HG03460 (cell line): Measurements from ENCODE around the gene HECW1.
A peak's percentile ranks its signal among the peaks of the same experiment; 100 is the strongest.
"Not testable (repeated sequence)": the region's sequence is repeated elsewhere in the genome, so short reads cannot be mapped to it uniquely, and the experiment has no call there.

Experiments
- ATAC-seq: cut with Tn5 transposase; IDR thresholded peaks from one replicate; pipeline ENCODE4 v1.9.1; 2021; ENCODE audit not compliant: unreplicated experiment

The HECW1 gene

GRCh38 chr7:43112459-43112940 is at the start of gene HECW1:
TSS of gene HECW1 (plus strand) at chr7:43112647. CDS start at chr7:43243906, 131,259 bp downstream.
- ATAC-seq: no peak

DNA sequence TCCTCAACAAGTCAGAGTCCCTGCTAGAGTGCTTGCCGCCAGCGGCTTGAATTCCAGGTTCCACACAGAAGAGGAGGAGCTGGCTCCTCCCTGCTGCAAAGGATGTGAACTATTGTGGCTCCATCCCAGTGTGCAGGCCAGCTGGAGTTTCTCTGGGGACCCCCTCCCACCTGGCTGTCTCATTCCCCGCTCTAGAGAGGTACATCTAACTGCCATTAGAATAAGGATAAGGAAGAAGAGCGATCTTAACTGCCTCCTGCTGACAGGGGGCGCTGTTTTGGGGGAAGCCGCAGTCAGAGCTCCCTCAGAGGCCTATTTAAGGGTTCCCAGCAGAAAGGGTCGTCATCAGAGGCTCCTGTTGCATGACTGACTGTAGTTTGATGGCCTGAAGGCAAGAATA is 40.8 kb upstream of the HECW1 start:
- no peak for ATAC-seq

- ATAC-seq: peak; percentile 70
Measured at GRCh38 chr7:43072530-43072929, 39.9 kb upstream of the HECW1 start.

DNA sequence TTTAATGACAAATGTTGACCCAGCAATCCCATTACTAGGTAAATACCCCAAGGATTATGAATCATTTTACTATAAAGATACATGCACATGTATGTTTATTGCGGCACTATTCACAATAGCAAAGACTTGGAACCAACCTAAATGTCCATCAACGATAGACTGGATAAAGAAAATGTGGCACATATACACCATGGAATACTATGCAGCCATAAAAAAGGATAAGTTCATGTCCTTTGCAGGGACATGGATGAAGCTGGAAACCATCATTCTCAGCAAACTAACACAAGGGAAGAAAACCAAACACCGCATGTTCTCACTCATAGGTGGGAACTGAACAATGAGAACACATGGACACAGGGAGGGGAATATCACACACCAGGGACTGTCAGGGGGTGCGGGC is 38.6 kb upstream of the HECW1 start:
- not testable (repeated sequence) for ATAC-seq

DNA sequence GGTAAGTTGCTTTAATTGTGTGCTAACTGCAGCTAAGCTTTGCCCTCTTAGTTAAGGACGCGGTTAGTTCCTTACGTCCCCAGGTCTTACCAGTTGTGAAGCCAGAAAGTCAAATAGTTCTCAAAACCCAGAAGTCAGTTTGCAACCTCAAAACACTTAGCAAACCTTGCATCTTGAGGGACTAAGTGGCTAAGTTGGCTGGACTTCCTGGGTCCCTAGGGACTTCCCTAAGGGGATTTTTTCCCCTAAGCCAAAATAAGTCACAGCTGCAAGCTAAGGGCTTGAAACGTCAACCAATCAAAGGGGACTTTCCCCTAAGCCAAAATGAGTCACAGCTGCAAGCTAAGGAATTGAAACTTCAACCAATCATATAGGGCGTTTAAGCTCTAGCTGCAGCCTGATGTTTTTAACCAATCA is 36.2 kb upstream of the HECW1 start:
- ATAC-seq: peak; percentile 41

GRCh38 chr7:43076606-43077005 is 35.8 kb upstream of the HECW1 start:
- ATAC-seq: no peak

- no peak for ATAC-seq
Measured at GRCh38 chr7:43077285-43077684, 35.2 kb upstream of the HECW1 start.

GRCh38 chr7:43077732-43078391 is 34.6 kb upstream of the HECW1 start:
- ATAC-seq: no peak

DNA sequence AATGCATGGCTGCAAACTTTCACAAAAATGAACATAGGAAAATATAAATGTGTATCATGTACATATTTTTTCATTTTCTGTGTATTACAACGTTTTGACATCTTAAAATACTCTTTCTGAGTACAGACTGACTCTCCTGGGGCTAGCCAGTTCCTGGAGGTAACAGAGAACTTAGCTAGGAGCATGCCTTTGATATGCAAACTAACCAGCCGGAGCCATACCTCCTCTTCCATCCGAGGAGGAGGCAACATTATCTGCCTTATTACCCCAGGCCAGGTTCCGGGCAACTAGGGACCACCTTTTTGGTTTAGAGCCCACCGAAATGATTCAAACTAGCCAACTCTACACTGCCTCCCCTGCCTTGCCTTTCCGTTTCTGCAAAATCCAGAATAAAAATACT is 33.7 kb upstream of the HECW1 start:
- ATAC-seq: no peak

GRCh38 chr7:43081603-43082002 is 30.8 kb upstream of the HECW1 start:
- no peak for ATAC-seq

GRCh38 chr7:43083106-43083505 is 29.3 kb upstream of the HECW1 start:
- no peak for ATAC-seq

DNA sequence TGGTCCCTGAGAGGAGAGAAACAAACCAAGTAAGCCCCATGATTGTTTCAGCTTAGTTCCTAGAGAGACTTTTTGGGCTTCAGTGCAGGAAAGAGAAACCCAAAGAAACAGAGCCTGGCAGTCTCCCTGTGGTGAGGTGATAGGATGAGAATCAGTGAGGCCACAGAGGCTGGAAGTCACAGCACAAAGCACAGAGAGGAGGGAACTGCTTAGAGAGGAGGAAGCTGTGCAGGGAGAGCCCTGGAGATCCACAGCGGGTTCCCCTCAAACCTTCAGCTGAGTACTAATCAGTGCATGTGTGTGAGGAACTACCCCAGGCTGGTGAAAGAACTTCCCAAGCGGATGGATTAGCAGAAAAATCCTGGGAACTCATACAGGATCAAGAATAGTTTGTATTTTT is 27.4 kb upstream of the HECW1 start:
- ATAC-seq: no peak

DNA sequence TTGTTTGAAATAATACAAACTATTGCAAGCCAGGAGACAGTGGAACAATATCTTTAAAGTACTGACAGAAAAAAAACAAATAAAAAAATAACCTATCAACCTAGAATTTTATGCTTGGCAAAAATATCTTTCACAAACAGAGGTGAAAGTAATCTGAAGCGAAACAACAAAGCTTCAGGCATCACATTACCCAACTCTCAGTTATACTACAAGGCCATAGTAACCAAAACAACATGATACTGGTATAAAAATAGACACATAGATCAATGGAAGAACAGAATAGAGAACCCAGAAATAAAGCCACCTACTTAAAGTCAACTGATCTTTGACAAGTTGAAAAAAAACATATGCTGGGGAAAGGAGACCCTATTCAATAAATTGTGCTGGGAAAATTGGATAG is 26.5 kb upstream of the HECW1 start:
- no peak for ATAC-seq

- no peak for ATAC-seq
Measured at GRCh38 chr7:43092819-43093218, 19.6 kb upstream of the HECW1 start.

- ATAC-seq: no peak
Measured at GRCh38 chr7:43096875-43097274, 15.6 kb upstream of the HECW1 start.

DNA sequence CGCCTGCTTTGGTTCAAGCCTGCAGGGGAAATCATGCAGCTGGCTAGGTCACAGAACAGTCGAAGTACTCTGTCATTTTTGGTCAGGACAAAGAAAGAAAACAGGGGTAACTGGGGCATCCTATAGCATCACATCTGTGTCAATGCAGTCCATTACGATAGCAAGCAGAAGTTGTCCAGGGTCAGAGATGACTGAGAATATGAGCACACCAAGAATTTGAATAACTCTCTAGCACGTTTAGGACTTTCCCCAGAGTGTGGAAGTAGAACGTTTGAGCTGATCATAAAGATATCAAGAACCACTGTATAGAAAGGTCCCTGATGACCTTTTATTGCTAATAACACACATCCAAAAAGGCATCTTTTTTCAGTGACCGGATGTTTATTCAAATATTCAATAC is 12.7 kb upstream of the HECW1 start:
- ATAC-seq: no peak

DNA sequence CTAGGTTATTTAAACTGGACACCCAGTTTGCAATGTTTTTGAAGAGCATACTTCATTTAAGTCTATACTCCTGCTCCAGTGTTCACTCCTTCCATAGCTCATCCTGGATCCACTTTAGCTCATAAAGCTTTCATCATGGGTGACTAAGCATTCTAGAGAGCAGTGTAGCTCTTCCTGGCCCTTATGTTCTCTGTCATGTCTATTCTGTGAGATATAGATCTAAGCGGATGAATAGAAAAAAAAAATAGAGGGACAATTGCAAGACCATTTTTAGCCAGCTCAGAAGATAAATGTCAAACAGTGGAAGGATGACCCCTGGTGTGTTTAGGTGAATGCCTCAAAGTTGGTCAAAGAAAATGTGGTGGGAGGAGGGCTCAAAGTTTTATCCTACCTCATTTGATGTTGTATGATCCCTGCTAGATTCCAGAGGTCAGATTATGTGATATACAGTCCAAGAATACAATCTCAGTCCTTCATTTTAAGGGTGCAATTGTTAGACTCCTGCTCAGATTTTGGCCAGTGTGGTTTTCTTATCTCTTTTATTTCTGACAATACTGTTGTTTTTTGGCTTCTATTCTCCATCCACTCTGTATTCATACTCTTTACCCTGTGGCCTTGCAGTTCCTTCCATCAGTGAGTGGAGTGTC is 7.5 kb upstream of the HECW1 start:
- ATAC-seq: no peak

DNA sequence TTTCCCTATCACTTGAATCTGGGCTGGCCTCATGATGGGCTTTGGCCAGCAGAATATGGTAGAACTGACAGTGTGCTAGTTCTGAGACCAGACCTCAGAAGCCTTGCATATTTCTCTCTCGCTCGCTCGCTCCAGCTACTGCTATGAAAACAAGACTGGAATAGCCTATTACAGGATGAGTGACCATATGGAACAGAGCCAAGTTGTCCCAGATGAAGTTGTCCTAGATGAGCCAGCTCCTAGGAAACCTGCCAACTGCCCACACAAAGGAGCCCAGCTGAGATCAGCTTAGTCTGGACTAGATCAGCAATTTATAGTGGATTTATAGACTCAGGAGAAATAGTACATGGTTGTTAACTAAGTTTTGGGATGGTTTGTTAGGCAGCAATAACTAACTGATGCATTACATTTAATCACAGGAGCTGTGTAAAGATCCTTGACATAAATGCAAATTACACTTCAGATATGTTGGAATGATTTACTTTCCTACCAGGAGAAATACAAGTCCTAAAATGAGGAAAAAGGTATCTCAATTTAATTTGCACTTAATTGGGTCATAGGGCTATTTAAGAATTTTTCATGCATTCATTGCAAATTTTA is 6.8 kb upstream of the HECW1 start:
- ATAC-seq: no peak

GRCh38 chr7:43108255-43109011 is 4.0 kb upstream of the HECW1 start:
- ATAC-seq: peak; percentile 83

GRCh38 chr7:43110791-43111535 is 1.5 kb upstream of the HECW1 start:
- no peak for ATAC-seq
